Lung (tissue), 12 donors: ENCODE measurements around the gene NTM. TPM values are rescaled to one million over a fixed set of nuclear protein-coding genes. Genes with fewer than 3 reads are reported as not detected.
"Not testable (repeated sequence)": the region's sequence is repeated elsewhere in the genome, so short reads cannot be mapped to it uniquely, and the experiment has no call there.

Source experiments
- ATAC-seq: fragments of 200-7000 bp; cut with Tn5 transposase; one replicate; pipeline ENCODE4 v1.9.1; 2020; ENCODE audit warnings: moderate number of reproducible peaks; ENCODE audit not compliant: insufficient read depth, low FRiP score
- DNase-seq, 3 donors: peaks; one replicate each; pipeline ENCODE4 v3.0.0-alpha.2; 2013 to 2017
- H3K27ac ChIP-seq, 2 donors: one replicate each; pipeline ENCODE4 v1.5.1; 2013; ENCODE audit warnings: mild to moderate bottlenecking in 2 of 2, moderate library complexity in 2 of 2, control low read depth in 1 of 2, inconsistent platforms in 1 of 2, low read depth in 1 of 2, low read length in 1 of 2
- H3K27me3 ChIP-seq, 3 donors: one replicate each; pipeline ENCODE4 v1.5.1; 2013; ENCODE audit warnings: low read length in 2 of 3; ENCODE audit not compliant: control insufficient read depth in 3 of 3, insufficient read depth in 3 of 3
- H3K36me3 ChIP-seq, 4 donors: one replicate each; pipeline ENCODE4 v1.5.1; 2013; ENCODE audit warnings: low read length in 4 of 4, mild to moderate bottlenecking in 1 of 4, moderate library complexity in 1 of 4; ENCODE audit not compliant: control insufficient read depth in 4 of 4, insufficient read depth in 4 of 4
- H3K4me1 ChIP-seq, 5 donors: one replicate each; pipeline ENCODE4 v1.5.1; 2013; ENCODE audit warnings: low read length in 5 of 5, mild to moderate bottlenecking in 2 of 5, moderate library complexity in 1 of 5; ENCODE audit not compliant: control insufficient read depth in 5 of 5, insufficient read depth in 5 of 5
- H3K4me3 ChIP-seq: one replicate; pipeline ENCODE4 v1.5.1; 2013; ENCODE audit warnings: mild to moderate bottlenecking, control low read depth, moderate library complexity
- H3K9ac ChIP-seq, 2 donors: one replicate each; pipeline ENCODE4 v1.5.1; 2013; ENCODE audit warnings: low read length in 2 of 2, control low read depth in 1 of 2; ENCODE audit not compliant: insufficient read depth in 1 of 2
- H3K9me3 ChIP-seq, 4 donors: one replicate each; pipeline ENCODE4 v1.5.1; 2013; ENCODE audit warnings: low read length in 3 of 4, mild to moderate bottlenecking in 1 of 4, moderate library complexity in 1 of 4; ENCODE audit not compliant: control insufficient read depth in 4 of 4, insufficient read depth in 3 of 4
- CTCF ChIP-seq: IDR thresholded peaks from 2 replicates; pipeline ENCODE4 v1.5.1; 2012; ENCODE audit warnings: mild to moderate bottlenecking; ENCODE audit errors: control extremely low read depth, extremely low read depth
- WGBS, 2 donors: extraction: QIAGEN DNeasy Blood & Tissue Kit; methylation state at CpG; one replicate each; pipeline ENCODE4 v1.1.7; 2013; 5-methylcytosine and 5-hydroxymethylcytosine counted together
- polyA plus RNA-seq, 2 donors: library from polyadenylated mRNA; stranded (reverse); fragments of 200-250 nt; gene quantifications; one replicate each; pipeline ENCODE4 v1.2.1, GENCODE V29; 2013
- total RNA-seq, 2 donors: library from RNA; depleted of rRNA in 1 of 2; stranded (reverse); fragments of >200 nt in 1 of 2; gene quantifications; one replicate each; pipeline ENCODE4 v1.2.1, GENCODE V29; 2014 to 2021
- donor health status: control.
- donor health status: control.
- donor health status: Bipolar disorder and iron deficiency.
- donor health status: healthy.
- donor health status: DM: yes; HTN: yes; CAD: no.

Gene NTM
- total and polyA plus RNA-seq, 4 donors: 0.39 to 30.9 (median 7.2) TPM

DNA sequence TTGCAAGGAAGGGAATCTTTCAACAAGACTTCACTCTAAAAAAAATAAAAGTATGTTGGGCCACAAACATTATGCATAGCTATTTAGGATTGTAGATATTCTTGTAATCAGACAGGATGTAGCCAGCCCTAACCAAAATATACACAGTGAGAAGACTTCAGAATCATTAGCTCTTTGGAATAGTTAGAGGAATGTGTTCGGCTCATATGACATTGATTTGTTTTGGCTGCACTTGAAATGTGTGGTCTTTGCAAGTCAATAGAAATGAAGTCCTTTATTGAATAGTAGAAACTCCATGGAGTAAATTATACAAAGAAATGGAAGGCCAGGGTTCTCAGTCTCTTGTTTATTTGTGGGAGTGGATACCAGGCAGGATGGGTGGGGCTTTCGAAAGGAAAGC lies 692.1 kb downstream of the NTM start:
- 62 to 65% methylated on average over 2 of the region's 2 CpGs for WGBS, 2 donors
- Histone ChIP-seq H3K9ac (no peak overlapping the region), H3K36me3 (no peaks in the 10 kb centered on the region), H3K4me3 (no peak overlapping the region), H3K4me1 (peaks cover 0 to 37% (median 2%) of the 10 kb centered on the region in 5 donors), H3K27ac (no peak overlapping the region), H3K9me3 (peaks cover 0 to 4% (median 1%) of the 10 kb centered on the region in 4 donors), H3K27me3 (no peaks in the 10 kb centered on the region)
- TF ChIP-seq CTCF: no peak
- DNase-seq: peak in 2 of 3 donors; percentile 20 to 43
- ATAC-seq: no peak

- H3K36me3 ChIP-seq: no peaks in the 10 kb centered on the region
- H3K4me3 ChIP-seq: no peak overlapping the region
- no peaks in the 10 kb centered on the region for H3K27me3 ChIP-seq
- ATAC-seq (no peak), DNase-seq (peak; percentile 82 to 93 (median 88))
- TF ChIP-seq CTCF: no peak
- H3K9me3 ChIP-seq: peaks cover 0 to 4% (median 2%) of the 10 kb centered on the region in 4 donors
- peaks cover 0 to 35% (median 0%) of the 10 kb centered on the region in 5 donors for H3K4me1 ChIP-seq
- no peak overlapping the region for H3K27ac ChIP-seq
- WGBS, 2 donors: 38 to 48% methylated on average over 4 of the region's 4 CpGs
- H3K9ac ChIP-seq: no peak overlapping the region
Measured at GRCh38 chr11:132064987-132065620, 694.7 kb downstream of the NTM start.

GRCh38 chr11:132068556-132068955 lies 698.1 kb downstream of the NTM start:
- Histone ChIP-seq H3K27ac (no peak overlapping the region), H3K9ac (no peak overlapping the region), H3K4me1 (peaks cover 0 to 30% (median 0%) of the 10 kb centered on the region in 5 donors), H3K9me3 (peaks cover 0 to 4% (median 2%) of the 10 kb centered on the region in 4 donors), H3K27me3 (no peaks in the 10 kb centered on the region), H3K4me3 (no peak overlapping the region), H3K36me3 (no peaks in the 10 kb centered on the region)
- TF ChIP-seq CTCF: no peak
- DNase-seq: peak; percentile 32 to 61 (median 53)
- no peak for ATAC-seq

GRCh38 chr11:132069593-132069992 lies 699.2 kb downstream of the NTM start:
- not testable (repeated sequence) for H3K27me3 ChIP-seq, DNase-seq, H3K9me3 ChIP-seq, H3K36me3 ChIP-seq, H3K27ac ChIP-seq, ATAC-seq, H3K9ac ChIP-seq, H3K4me3 ChIP-seq
- 92 to 95% methylated on average over 15 of the region's 15 CpGs for WGBS, 2 donors
- peaks cover 0 to 25% (median 0%) of the 10 kb centered on the region in 5 donors for H3K4me1 ChIP-seq

DNA sequence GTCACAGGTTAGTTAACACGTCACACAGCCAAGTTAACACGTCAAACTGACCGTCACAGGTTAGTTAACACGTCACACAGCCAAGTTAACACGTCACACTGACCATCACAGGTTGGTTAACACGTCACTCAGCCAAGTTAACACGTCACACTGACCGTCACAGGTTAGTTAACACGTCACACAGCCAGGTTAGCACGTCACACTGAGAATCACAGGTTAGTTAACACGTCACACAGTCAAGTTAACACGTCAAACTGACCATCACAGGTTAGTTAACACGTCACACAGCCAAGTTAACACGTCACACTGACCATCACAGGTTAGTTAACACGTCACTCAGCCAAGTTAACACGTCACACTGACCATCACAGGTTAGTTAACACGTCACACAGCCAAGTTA lies 700.5 kb downstream of the NTM start:
- not testable (repeated sequence) for ATAC-seq, H3K9ac ChIP-seq, H3K9me3 ChIP-seq, H3K4me3 ChIP-seq, DNase-seq, H3K27me3 ChIP-seq, H3K36me3 ChIP-seq, H3K27ac ChIP-seq
- WGBS, 2 donors: 93 to 94% methylated on average over 14 to 15 of the region's 17 CpGs
- H3K4me1 ChIP-seq: peaks cover 0 to 14% (median 0%) of the 10 kb centered on the region in 5 donors
